ENCODE measurements around the gene EVC. TPM values are rescaled to one million over a fixed set of nuclear protein-coding genes. Genes with fewer than 3 reads are reported as not detected.

The EVC gene
- total and polyA plus RNA-seq, 9 donors = 16.4 to 63.5 (median 47.6) TPM

DNA sequence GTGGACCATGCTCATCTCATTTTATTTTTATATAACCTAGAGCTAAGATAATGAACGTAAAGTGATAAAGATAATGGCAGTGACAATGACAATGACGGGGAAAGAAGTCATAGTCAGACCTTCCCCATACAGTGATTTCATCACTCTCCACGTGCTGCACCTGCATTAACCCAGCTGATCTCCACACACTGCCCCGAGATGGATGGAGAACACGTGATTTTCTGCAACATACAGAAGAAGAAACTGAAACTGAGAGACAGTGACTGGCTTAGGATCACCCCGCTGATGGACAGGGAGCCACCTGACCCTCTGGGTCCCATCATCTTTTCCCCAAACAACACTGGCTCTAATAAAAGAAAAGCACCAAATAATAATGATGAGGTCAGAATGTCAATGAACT is 24.7 kb upstream of the EVC start:
- intact Hi-C loops (cut with DNase I) = no loop called here
- no peaks in the 10 kb centered on the region for H3K36me3 ChIP-seq
- no peaks in the 10 kb centered on the region for H3K27me3 ChIP-seq
- 92 to 96% (median 94%) methylated on average over 6 of the region's 6 CpGs for WGBS, 3 donors
- TF ChIP-seq, protein P1, sequence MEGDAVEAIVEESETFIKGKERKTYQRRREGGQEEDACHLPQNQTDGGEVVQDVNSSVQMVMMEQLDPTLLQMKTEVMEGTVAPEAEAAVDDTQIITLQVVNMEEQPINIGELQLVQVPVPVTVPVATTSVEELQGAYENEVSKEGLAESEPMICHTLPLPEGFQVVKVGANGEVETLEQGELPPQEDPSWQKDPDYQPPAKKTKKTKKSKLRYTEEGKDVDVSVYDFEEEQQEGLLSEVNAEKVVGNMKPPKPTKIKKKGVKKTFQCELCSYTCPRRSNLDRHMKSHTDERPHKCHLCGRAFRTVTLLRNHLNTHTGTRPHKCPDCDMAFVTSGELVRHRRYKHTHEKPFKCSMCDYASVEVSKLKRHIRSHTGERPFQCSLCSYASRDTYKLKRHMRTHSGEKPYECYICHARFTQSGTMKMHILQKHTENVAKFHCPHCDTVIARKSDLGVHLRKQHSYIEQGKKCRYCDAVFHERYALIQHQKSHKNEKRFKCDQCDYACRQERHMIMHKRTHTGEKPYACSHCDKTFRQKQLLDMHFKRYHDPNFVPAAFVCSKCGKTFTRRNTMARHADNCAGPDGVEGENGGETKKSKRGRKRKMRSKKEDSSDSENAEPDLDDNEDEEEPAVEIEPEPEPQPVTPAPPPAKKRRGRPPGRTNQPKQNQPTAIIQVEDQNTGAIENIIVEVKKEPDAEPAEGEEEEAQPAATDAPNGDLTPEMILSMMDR (IDR thresholded peaks at IDR 0.05) = no peak
- no peak for TF ChIP-seq POLR2A (IDR thresholded peaks at IDR 0.05)
- no peak for TF ChIP-seq EP300 (IDR thresholded peaks at IDR 0.05)
- no peak overlapping the region for H3K27ac ChIP-seq
- H3K9me3 ChIP-seq = no peaks in the 10 kb centered on the region
- H3K4me3 ChIP-seq = no peak overlapping the region
- H3K4me1 ChIP-seq (ENCODE audit: insufficient read depth) = no peaks in the 10 kb centered on the region
- no peak for DNase-seq

DNA sequence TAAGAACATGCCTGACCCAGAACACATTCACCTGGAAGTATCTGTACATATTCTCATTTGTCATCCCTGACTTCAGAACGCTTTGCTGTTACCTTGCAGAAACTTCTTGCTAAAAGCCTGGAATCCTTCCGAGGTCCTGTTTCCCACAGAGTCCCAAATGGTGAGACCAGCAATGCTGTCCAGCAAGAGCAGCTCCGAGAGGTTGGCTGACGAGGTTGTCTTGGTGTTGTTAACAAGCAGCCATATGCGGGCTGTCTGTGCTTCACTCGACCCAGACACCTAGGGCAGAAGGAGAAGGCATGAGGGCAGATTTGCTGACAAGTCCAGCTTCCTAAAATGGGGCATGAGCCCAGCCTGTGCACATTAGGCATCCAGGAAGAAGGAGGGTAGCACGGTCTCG is 21.9 kb upstream of the EVC start:
- TF ChIP-seq EP300 (IDR thresholded peaks at IDR 0.05) = no peak
- no peak for TF ChIP-seq POLR2A (IDR thresholded peaks at IDR 0.05)
- TF ChIP-seq, protein P1 (IDR thresholded peaks at IDR 0.05) = no peak
- 93 to 96% (median 94%) methylated on average over 8 of the region's 8 CpGs for WGBS, 3 donors
- Histone ChIP-seq H3K4me1 (ENCODE audit: insufficient read depth) (no peaks in the 10 kb centered on the region), H3K36me3 (no peaks in the 10 kb centered on the region), H3K27ac (no peak overlapping the region), H3K9me3 (no peaks in the 10 kb centered on the region), H3K4me3 (no peak overlapping the region), H3K27me3 (no peaks in the 10 kb centered on the region)
- DNase-seq = no peak
- intact Hi-C loops (cut with DNase I) = no loop called here

DNA sequence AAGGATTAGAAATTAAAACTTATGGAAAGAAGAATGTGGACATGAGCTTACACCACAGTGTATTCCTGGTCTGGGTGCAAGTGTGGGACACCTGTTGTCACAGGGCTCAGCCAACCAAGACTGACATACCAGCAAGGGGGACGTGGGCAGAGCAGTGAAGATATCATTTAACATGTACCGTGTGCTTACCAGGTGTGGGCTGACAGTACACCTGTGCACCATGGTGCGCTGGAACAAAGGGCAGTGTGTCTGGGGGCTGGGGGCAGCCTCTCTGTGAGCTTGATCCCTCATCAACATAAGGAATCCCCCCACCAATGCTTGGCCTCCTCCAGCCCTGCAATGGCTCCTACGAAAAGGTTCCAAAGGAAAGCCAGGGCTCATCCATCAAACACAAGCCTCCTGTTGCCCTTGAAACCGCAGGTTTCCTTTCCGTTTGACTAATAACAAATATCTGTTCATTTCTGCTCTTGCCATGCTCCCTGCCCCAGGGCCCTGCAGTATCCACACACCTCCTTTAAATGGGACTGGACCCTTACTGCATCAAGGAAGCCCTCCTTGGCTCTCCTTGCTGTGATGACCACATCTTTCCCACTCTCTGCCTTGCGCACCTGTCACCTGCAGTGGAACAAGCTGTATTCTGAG is 19.4 kb upstream of the EVC start:
- no peaks in the 10 kb centered on the region for H3K27me3 ChIP-seq
- no peak overlapping the region for H3K4me3 ChIP-seq
- no peak overlapping the region for H3K27ac ChIP-seq
- intact Hi-C loops (cut with DNase I) = no loop called here
- DNase-seq = no peak
- TF ChIP-seq EP300 (IDR thresholded peaks at IDR 0.05) = no peak
- TF ChIP-seq POLR2A (IDR thresholded peaks at IDR 0.05) = no peak
- TF ChIP-seq, protein P1 (IDR thresholded peaks at IDR 0.05) = no peak
- H3K36me3 ChIP-seq = no peaks in the 10 kb centered on the region
- 83 to 89% (median 86%) methylated on average over 7 of the region's 7 CpGs for WGBS, 3 donors
- no peaks in the 10 kb centered on the region for H3K4me1 ChIP-seq (ENCODE audit: insufficient read depth)
- no peaks in the 10 kb centered on the region for H3K9me3 ChIP-seq

DNA sequence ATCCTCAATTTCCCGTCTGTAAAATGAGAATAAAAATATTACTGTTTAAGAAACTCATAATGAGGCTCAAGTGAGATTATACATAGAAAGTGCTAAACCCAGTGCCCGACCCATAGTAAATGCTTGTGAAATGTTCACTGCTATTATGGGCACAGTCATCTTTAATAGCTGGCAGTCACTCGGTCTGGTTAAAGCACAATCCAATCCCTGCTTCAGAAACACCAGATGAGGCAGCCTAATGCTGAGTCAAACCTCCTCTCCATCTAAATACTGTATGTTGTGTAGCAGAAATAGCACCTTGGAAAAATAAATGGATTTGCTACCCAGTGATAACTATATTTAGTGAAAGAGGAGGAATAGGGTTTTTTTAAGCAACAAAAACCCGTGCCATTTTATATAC is 17.1 kb upstream of the EVC start:
- 86 to 89% (median 88%) methylated on average over 4 of the region's 4 CpGs for WGBS, 3 donors
- DNase-seq = no peak
- no peaks in the 10 kb centered on the region for H3K9me3 ChIP-seq
- H3K4me3 ChIP-seq = no peak overlapping the region
- no peak overlapping the region for H3K27ac ChIP-seq
- TF ChIP-seq POLR2A (IDR thresholded peaks at IDR 0.05) (no peak), EP300 (IDR thresholded peaks at IDR 0.05) (no peak)
- TF ChIP-seq, protein P1 (IDR thresholded peaks at IDR 0.05) = no peak
- no peaks in the 10 kb centered on the region for H3K4me1 ChIP-seq (ENCODE audit: insufficient read depth)
- intact Hi-C loops (cut with DNase I) = no loop called here
- H3K36me3 ChIP-seq = no peaks in the 10 kb centered on the region
- H3K27me3 ChIP-seq = no peaks in the 10 kb centered on the region
